ENCODE results near the gene ZNF385A. TPM values are rescaled to one million over a fixed set of nuclear protein-coding genes. Genes with fewer than 3 reads are reported as not detected.
A peak's percentile ranks its signal among the peaks of the same experiment; 100 is the strongest.

The ZNF385A gene
- total RNA-seq, 1 experiment from 2014 or later, result 5.9 TPM

- ATAC-seq, result no peak
- in situ Hi-C loops (cut with HindIII; ENCODE audit: low pct_unique_long_range_greater_than_20kb, low sequenced_read_pairs) (no loop called here), intact Hi-C loops (cut with micrococcal nuclease; ENCODE audit: unreplicated experiment) (no loop called here)
- BruUV-seq (replicated peaks), result no TSS peak
- POLR2A ChIA-PET, result no interaction called here
- CTCF ChIA-PET, result interaction anchor here (0.6 to 1.6 kb wide), 2 partner anchors 15 kb away, joined by 4 read pairs; no protein-coding TSS in a partner anchor
- no peaks in the 10 kb centered on the region for H3K9me3 ChIP-seq (ENCODE audit: control insufficient read depth, insufficient read depth, low read depth, low read length)
- H3K36me3 ChIP-seq (ENCODE audit: control insufficient read depth, insufficient read depth, low read length), result no peaks in the 10 kb centered on the region
- TF ChIP-seq TCF7L2 (IDR thresholded peaks at IDR 0.05; ENCODE audit: low read depth, low read length) (no peak), REST (IDR thresholded peaks at IDR 0.05; ENCODE audit: insufficient read depth in 1 of 2, low read depth in 2 of 2, low read length in 1 of 2) (no peak), POLR2AphosphoS5 (IDR thresholded peaks at IDR 0.05; ENCODE audit: low read depth, low read length) (no peak), SIN3A (IDR thresholded peaks at IDR 0.05; ENCODE audit: borderline replicate concordance, insufficient read depth, low read depth, low read length) (no peak)
- TF ChIP-seq, protein P1, sequence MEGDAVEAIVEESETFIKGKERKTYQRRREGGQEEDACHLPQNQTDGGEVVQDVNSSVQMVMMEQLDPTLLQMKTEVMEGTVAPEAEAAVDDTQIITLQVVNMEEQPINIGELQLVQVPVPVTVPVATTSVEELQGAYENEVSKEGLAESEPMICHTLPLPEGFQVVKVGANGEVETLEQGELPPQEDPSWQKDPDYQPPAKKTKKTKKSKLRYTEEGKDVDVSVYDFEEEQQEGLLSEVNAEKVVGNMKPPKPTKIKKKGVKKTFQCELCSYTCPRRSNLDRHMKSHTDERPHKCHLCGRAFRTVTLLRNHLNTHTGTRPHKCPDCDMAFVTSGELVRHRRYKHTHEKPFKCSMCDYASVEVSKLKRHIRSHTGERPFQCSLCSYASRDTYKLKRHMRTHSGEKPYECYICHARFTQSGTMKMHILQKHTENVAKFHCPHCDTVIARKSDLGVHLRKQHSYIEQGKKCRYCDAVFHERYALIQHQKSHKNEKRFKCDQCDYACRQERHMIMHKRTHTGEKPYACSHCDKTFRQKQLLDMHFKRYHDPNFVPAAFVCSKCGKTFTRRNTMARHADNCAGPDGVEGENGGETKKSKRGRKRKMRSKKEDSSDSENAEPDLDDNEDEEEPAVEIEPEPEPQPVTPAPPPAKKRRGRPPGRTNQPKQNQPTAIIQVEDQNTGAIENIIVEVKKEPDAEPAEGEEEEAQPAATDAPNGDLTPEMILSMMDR (IDR thresholded peaks at IDR 0.05), result no peak
- no peaks in the 10 kb centered on the region for H3K27me3 ChIP-seq (ENCODE audit: control insufficient read depth, insufficient read depth, low read length)
- H3K27ac ChIP-seq (ENCODE audit: low read length), result no peak overlapping the region
- DNase-seq (ENCODE audit: low read depth, low spot score), result no peak
- no peak overlapping the region for H3K4me3 ChIP-seq (ENCODE audit: low read depth in 2 of 2, low read length in 2 of 2)
- no peaks in the 10 kb centered on the region; the same call in none of the 2 replicates for H3K4me1 ChIP-seq (ENCODE audit: control insufficient read depth, insufficient read depth, low read length)
Observed at GRCh38 chr12:54385251-54385914, 850 bp upstream of the ZNF385A start.

GRCh38 chr12:54383041-54383609 is 1.4 kb downstream of the ZNF385A start:
- intact Hi-C loops (cut with micrococcal nuclease; ENCODE audit: unreplicated experiment), result no loop called here
- no peak overlapping the region for H3K27ac ChIP-seq (ENCODE audit: low read length)
- peak; percentile 79 for DNase-seq (ENCODE audit: low read depth, low spot score)
- peaks cover 2% of the 10 kb centered on the region; the same call in 1 of the 2 replicates for H3K4me1 ChIP-seq (ENCODE audit: control insufficient read depth, insufficient read depth, low read length)
- ChIA-PET POLR2A (interaction anchor here (0.6 kb wide), 1 partner anchor 57 kb away, joined by 5 read pairs; no protein-coding TSS in a partner anchor), CTCF (no interaction called here)
- no peaks in the 10 kb centered on the region for H3K36me3 ChIP-seq (ENCODE audit: control insufficient read depth, insufficient read depth, low read length)
- in situ Hi-C loops (cut with HindIII; ENCODE audit: low pct_unique_long_range_greater_than_20kb, low sequenced_read_pairs), result no loop called here
- no peak for ATAC-seq
- no peaks in the 10 kb centered on the region for H3K9me3 ChIP-seq (ENCODE audit: control insufficient read depth, insufficient read depth, low read depth, low read length)
- H3K27me3 ChIP-seq (ENCODE audit: control insufficient read depth, insufficient read depth, low read length), result no peaks in the 10 kb centered on the region
- BruUV-seq (replicated peaks), result no TSS peak
- no peak overlapping the region for H3K4me3 ChIP-seq (ENCODE audit: low read depth in 2 of 2, low read length in 2 of 2)
- TF ChIP-seq SIN3A (IDR thresholded peaks at IDR 0.05; ENCODE audit: borderline replicate concordance, insufficient read depth, low read depth, low read length) (no peak), REST (IDR thresholded peaks at IDR 0.05; ENCODE audit: insufficient read depth in 1 of 2, low read depth in 2 of 2, low read length in 1 of 2) (no peak), TCF7L2 (IDR thresholded peaks at IDR 0.05; ENCODE audit: low read depth, low read length) (no peak), POLR2AphosphoS5 (IDR thresholded peaks at IDR 0.05; ENCODE audit: low read depth, low read length) (no peak)
- TF ChIP-seq, protein P1 (IDR thresholded peaks at IDR 0.05), result no peak

All from Panc1 (cell line).